NB4 (cell line): ENCODE results near the gene TET2.
A peak's percentile ranks its signal among the peaks of the same experiment; 100 is the strongest.

Source experiments
- MYC ChIP-seq: IDR thresholded peaks from 2 replicates; pipeline ENCODE4 v1.6.1; 2011; ENCODE audit warnings: low read depth, low read length
- POLR2A ChIP-seq: IDR thresholded peaks from 2 replicates; pipeline ENCODE4 v1.6.1; 2011; ENCODE audit warnings: mild to moderate bottlenecking; ENCODE audit not compliant: insufficient read length; ENCODE audit errors: extremely low read depth
- TF ChIP-seq, protein P1 (sequence below): IDR thresholded peaks from one replicate; pipeline ENCODE4 v1.5.1; 2012; ENCODE audit warnings: low read depth, low read length
- TF ChIP-seq, protein P2 (sequence below): IDR thresholded peaks from 2 replicates; pipeline ENCODE4 v1.6.1; 2011; ENCODE audit warnings: low read depth, low read length

DNA sequence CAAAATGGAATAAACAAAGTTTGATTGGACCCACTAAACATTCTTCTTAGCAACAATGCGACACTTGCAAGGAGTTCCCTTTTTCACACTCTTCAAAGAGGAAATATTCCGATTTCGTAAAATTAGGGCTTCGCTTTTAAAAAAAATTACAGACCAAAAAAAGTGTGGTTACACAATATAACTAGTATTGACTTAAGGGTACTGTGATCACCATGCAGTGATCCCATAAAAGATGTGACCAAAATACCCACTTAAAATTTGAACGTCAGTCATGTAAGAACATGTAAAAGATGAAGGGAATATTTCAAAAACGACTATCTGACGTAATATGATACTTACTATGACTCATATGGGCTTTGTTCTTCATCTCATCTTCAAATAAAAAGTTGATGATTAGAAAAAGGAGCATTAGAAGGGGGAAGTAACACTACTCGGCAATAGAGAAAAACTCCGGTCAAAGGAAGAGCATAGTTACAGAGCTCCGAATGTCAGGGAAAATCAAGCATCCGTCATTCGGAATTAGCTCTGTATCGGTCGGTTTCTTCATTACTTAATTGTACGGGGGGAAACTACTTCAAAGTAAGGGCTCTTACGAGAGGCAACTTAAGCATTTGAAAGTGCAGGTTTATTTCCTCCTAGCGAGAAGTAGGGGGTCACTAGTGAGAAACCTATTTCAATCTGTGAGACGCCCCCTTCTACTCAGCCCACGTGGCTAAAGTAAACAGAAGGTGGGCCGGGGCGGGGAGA, 1.3 kb upstream of the TET2 start:
- TF ChIP-seq, protein P1, sequence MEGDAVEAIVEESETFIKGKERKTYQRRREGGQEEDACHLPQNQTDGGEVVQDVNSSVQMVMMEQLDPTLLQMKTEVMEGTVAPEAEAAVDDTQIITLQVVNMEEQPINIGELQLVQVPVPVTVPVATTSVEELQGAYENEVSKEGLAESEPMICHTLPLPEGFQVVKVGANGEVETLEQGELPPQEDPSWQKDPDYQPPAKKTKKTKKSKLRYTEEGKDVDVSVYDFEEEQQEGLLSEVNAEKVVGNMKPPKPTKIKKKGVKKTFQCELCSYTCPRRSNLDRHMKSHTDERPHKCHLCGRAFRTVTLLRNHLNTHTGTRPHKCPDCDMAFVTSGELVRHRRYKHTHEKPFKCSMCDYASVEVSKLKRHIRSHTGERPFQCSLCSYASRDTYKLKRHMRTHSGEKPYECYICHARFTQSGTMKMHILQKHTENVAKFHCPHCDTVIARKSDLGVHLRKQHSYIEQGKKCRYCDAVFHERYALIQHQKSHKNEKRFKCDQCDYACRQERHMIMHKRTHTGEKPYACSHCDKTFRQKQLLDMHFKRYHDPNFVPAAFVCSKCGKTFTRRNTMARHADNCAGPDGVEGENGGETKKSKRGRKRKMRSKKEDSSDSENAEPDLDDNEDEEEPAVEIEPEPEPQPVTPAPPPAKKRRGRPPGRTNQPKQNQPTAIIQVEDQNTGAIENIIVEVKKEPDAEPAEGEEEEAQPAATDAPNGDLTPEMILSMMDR = no peak
- no peak for TF ChIP-seq MYC
- no peak for TF ChIP-seq POLR2A
- TF ChIP-seq, protein P2, sequence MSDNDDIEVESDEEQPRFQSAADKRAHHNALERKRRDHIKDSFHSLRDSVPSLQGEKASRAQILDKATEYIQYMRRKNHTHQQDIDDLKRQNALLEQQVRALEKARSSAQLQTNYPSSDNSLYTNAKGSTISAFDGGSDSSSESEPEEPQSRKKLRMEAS = peak; percentile 52; the same call in 1 of the 2 replicates
